ENCODE measurements around the gene PBRM1.
"Not testable (repeated sequence)": the region's sequence is repeated elsewhere in the genome, so short reads cannot be mapped to it uniquely, and the experiment has no call there.

The PBRM1 gene

GRCh38 chr3:52533623-52534280 is 152.0 kb downstream of the PBRM1 start, which contains the start of gene NT5DC2:
TSS of gene NT5DC2 (minus strand) at chr3:52533857. CDS start at chr3:52533737, 120 bp downstream.
- peak; percentile 57 for DNase-seq

- DNase-seq = no peak
Measured at GRCh38 chr3:52532838-52533622, 152.7 kb downstream of the PBRM1 start.

- DNase-seq = peak; percentile 10
Measured at GRCh38 chr3:52532517-52532837, 153.2 kb downstream of the PBRM1 start.

GRCh38 chr3:52531860-52532516 is 153.7 kb downstream of the PBRM1 start:
- DNase-seq = no peak

GRCh38 chr3:52530918-52531826 is 154.5 kb downstream of the PBRM1 start:
- no peak for DNase-seq

GRCh38 chr3:52529376-52530333 is 156.1 kb downstream of the PBRM1 start:
- no peak for DNase-seq

- no peak for DNase-seq
Measured at GRCh38 chr3:52528586-52529375, 156.9 kb downstream of the PBRM1 start.

- no peak for DNase-seq
Measured at GRCh38 chr3:52527732-52528585, 157.8 kb downstream of the PBRM1 start.

GRCh38 chr3:52527039-52527731 is 158.5 kb downstream of the PBRM1 start:
- DNase-seq = no peak

- not testable (repeated sequence) for DNase-seq
Measured at GRCh38 chr3:52526671-52527038, 159.1 kb downstream of the PBRM1 start.

GRCh38 chr3:52525680-52526561 is 159.8 kb downstream of the PBRM1 start:
- DNase-seq = no peak

- DNase-seq = no peak
Measured at GRCh38 chr3:52524752-52525679, 160.7 kb downstream of the PBRM1 start.

GRCh38 chr3:52524258-52524751 is 161.4 kb downstream of the PBRM1 start:
- no peak for DNase-seq

- no peak for DNase-seq
Measured at GRCh38 chr3:52523386-52524257, 162.1 kb downstream of the PBRM1 start.

GRCh38 chr3:52522651-52523251 is 163.0 kb downstream of the PBRM1 start:
- no peak for DNase-seq

All from COR-L47 (cell line).